Astrocyte (in vitro differentiated cells and primary cell): ENCODE data around the gene ZNF17.

Experiments
- CTCF ChIP-seq: IDR thresholded peaks from 2 replicates; pipeline ENCODE4 v1.5.1; 2011; ENCODE audit warnings: low read depth, mild to moderate bottlenecking, inconsistent platforms, low read length, moderate library complexity; ENCODE audit not compliant: insufficient read depth
- EZH2 ChIP-seq: IDR thresholded peaks from 2 replicates; pipeline ENCODE4 v1.6.1; 2012; ENCODE audit warnings: mild to moderate bottlenecking, low read length, inconsistent platforms; ENCODE audit not compliant: insufficient read depth

GRCh38 chr19:57363688-57364181 is 47.2 kb upstream of the ZNF17 start:
- no peak for TF ChIP-seq CTCF
- no peak for TF ChIP-seq EZH2
